WTC11 (cell line): ENCODE data around the gene FAS. TPM values are rescaled to one million over a fixed set of nuclear protein-coding genes. Genes with fewer than 3 reads are reported as not detected.

Experiments
- ATAC-seq: fragments of 200-7000 bp; cut with Tn5 transposase; 2 replicates; pipeline ENCODE4 v1.10.0; 2021; ENCODE audit warnings: mild to moderate bottlenecking, moderate library complexity
- CTCF ChIA-PET: fragments of 300-600 bp; sonication (Branson Sonifier 250); formaldehyde crosslinking; loops from one replicate; lab custom pipeline; 2021; ENCODE audit warnings: antibody characterized with exemption; lab: Charles Lee
- POLR2A ChIA-PET: fragments of 350-600 bp; sonication (Branson Sonifier 250); formaldehyde crosslinking; loops from one replicate; lab custom pipeline; 2021; ENCODE audit warnings: antibody characterized with exemption; lab: Charles Lee
- DNase-seq: peaks from one replicate; pipeline ENCODE4 v3.0.0; 2021; ENCODE audit warnings: low spot score
- H3K27ac Mint-ChIP-seq: 2 replicates; pipeline ENCODE4 v1.8.0; 2021; ENCODE audit warnings: mixed read lengths
- H3K27me3 Mint-ChIP-seq: 2 replicates; pipeline ENCODE4 v1.8.0; 2021; ENCODE audit warnings: low read depth, mild to moderate bottlenecking, moderate library complexity, mixed read lengths
- H3K36me3 Mint-ChIP-seq: 2 replicates; pipeline ENCODE4 v1.8.0; 2021; ENCODE audit warnings: mixed read lengths
- H3K4me1 Mint-ChIP-seq: 2 replicates; pipeline ENCODE4 v1.8.0; 2022; ENCODE audit warnings: mixed read lengths
- H3K4me3 Mint-ChIP-seq: 2 replicates; pipeline ENCODE4 v1.8.0; 2021; ENCODE audit warnings: mild to moderate bottlenecking, moderate library complexity, mixed read lengths
- H3K9me3 Mint-ChIP-seq: 2 replicates; pipeline ENCODE4 v1.8.0; 2021; ENCODE audit warnings: mixed read lengths
- ATF1 ChIP-seq: sonication (generic); formaldehyde crosslinking; IDR thresholded peaks from 2 replicates; pipeline ENCODE4 v1.8.1; 2023; ENCODE audit warnings: mild to moderate bottlenecking, moderate library complexity, missing genetic modification reagents
- ATF6 ChIP-seq: sonication (generic); formaldehyde crosslinking; IDR thresholded peaks from 2 replicates; pipeline ENCODE4 v1.8.1; 2023; ENCODE audit warnings: mild to moderate bottlenecking, missing genetic modification reagents
- ELF4 ChIP-seq: sonication (generic); formaldehyde crosslinking; IDR thresholded peaks from 2 replicates; pipeline ENCODE4 v1.8.1; 2022; ENCODE audit warnings: low read depth, mild to moderate bottlenecking, moderate library complexity, missing genetic modification reagents
- EMX1 ChIP-seq: fragments of 250-450 bp; sonication (Bioruptor Pico); IDR thresholded peaks from 2 replicates; pipeline ENCODE4 v1.8.0; 2021; ENCODE audit warnings: mild to moderate bottlenecking
- ESRRA ChIP-seq: sonication (generic); formaldehyde crosslinking; IDR thresholded peaks from 2 replicates; pipeline ENCODE4 v1.8.1; 2022; ENCODE audit warnings: mild to moderate bottlenecking, missing genetic modification reagents, borderline replicate concordance
- FOXP1 ChIP-seq: sonication (generic); formaldehyde crosslinking; IDR thresholded peaks from 2 replicates; pipeline ENCODE4 v1.8.0; 2022; ENCODE audit warnings: missing genetic modification reagents, mild to moderate bottlenecking, moderate library complexity, borderline replicate concordance
- NR2C2 ChIP-seq: sonication (generic); formaldehyde crosslinking; IDR thresholded peaks from 2 replicates; pipeline ENCODE4 v1.8.0; 2022; ENCODE audit warnings: mild to moderate bottlenecking, missing genetic modification reagents
- SMAD4 ChIP-seq: sonication (generic); formaldehyde crosslinking; IDR thresholded peaks from 2 replicates; pipeline ENCODE4 v1.8.0; 2022; ENCODE audit warnings: mild to moderate bottlenecking, missing genetic modification reagents
- SP1 ChIP-seq: sonication (generic); formaldehyde crosslinking; conservative IDR thresholded peaks from 2 replicates; pipeline ENCODE4 v1.8.1; 2022; ENCODE audit warnings: missing genetic modification reagents
- TEAD1 ChIP-seq: sonication (generic); formaldehyde crosslinking; IDR thresholded peaks from 2 replicates; pipeline ENCODE4 v1.8.0; 2022; ENCODE audit warnings: mild to moderate bottlenecking, missing genetic modification reagents
- ZMAT4 ChIP-seq: fragments of 250-450 bp; sonication (Bioruptor Pico); IDR thresholded peaks from 2 replicates; pipeline ENCODE4 v1.9.0; 2021; ENCODE audit warnings: mild to moderate bottlenecking
- ZNF121 ChIP-seq: sonication (generic); formaldehyde crosslinking; IDR thresholded peaks from 2 replicates; pipeline ENCODE4 v1.8.0; 2023; ENCODE audit warnings: missing genetic modification reagents
- ZNF232 ChIP-seq: sonication (generic); formaldehyde crosslinking; IDR thresholded peaks from 2 replicates; pipeline ENCODE4 v1.8.0; 2022; ENCODE audit warnings: mild to moderate bottlenecking, missing genetic modification reagents
- ZNF532 ChIP-seq: fragments of 250-450 bp; sonication (Bioruptor Pico); IDR thresholded peaks from 2 replicates; pipeline ENCODE4 v1.9.0; 2021; ENCODE audit warnings: mild to moderate bottlenecking, borderline replicate concordance
- total RNA-seq: library from RNA; stranded (reverse); gene quantifications from 3 replicates; pipeline ENCODE4 v1.2.3, GENCODE V29; 2021
- TF ChIP-seq, protein P1 (sequence below): sonication (generic); formaldehyde crosslinking; IDR thresholded peaks from 2 replicates; pipeline ENCODE4 v1.8.1; 2023; ENCODE audit warnings: mild to moderate bottlenecking, missing genetic modification reagents
- TF ChIP-seq, protein P2 (sequence below): fragments of 250-450 bp; sonication (Bioruptor Pico); IDR thresholded peaks from 2 replicates; pipeline ENCODE4 v2.1.2; 2022; ENCODE audit warnings: mild to moderate bottlenecking, moderate library complexity
- TF ChIP-seq, protein P3 (sequence below): sonication (generic); formaldehyde crosslinking; IDR thresholded peaks from 2 replicates; pipeline ENCODE4 v1.8.1; 2022; ENCODE audit warnings: low read depth, missing genetic modification reagents, borderline replicate concordance
- TF ChIP-seq, protein P4 (sequence below): fragments of 250-450 bp; sonication (Bioruptor Pico); IDR thresholded peaks from 2 replicates; pipeline ENCODE4 v1.9.0; 2021; ENCODE audit warnings: moderate library complexity, mild to moderate bottlenecking, inconsistent platforms, borderline replicate concordance
- TF ChIP-seq, protein P5 (sequence below): sonication (generic); formaldehyde crosslinking; IDR thresholded peaks from 2 replicates; pipeline ENCODE4 v1.8.1; 2023; ENCODE audit warnings: mild to moderate bottlenecking, missing genetic modification reagents, moderate library complexity

The FAS gene
- total RNA-seq, 1 experiment from 2014 or later: 4.1 TPM

DNA sequence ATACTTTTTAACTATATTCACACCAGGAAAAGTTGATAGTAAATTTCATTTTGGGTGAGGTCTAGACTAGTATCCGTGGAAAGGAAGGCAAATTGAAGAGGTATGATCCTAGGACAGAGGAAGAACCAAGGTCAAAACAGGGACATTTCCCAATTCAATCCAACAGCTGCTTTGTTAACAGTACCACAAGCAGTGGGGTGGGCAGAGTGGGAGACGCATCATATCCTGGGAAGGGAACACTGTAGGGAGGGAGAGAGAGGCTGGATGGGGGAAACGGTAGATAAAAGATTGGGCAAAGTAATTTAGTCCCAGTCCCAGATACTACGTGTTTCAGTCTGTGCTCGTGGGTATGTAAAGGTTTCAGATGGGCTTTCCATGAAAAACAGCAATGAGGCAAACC lies 9.2 kb upstream of the FAS start (continued):
- TF ChIP-seq ATF1 (CRISPR knock-in tag): no peak
- TF ChIP-seq ZNF232: no peak
- TF ChIP-seq ZNF121 (CRISPR knock-in tag): no peak
- TF ChIP-seq ELF4: no peak
- TF ChIP-seq, protein P1, sequence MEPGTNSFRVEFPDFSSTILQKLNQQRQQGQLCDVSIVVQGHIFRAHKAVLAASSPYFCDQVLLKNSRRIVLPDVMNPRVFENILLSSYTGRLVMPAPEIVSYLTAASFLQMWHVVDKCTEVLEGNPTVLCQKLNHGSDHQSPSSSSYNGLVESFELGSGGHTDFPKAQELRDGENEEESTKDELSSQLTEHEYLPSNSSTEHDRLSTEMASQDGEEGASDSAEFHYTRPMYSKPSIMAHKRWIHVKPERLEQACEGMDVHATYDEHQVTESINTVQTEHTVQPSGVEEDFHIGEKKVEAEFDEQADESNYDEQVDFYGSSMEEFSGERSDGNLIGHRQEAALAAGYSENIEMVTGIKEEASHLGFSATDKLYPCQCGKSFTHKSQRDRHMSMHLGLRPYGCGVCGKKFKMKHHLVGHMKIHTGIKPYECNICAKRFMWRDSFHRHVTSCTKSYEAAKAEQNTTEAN (CRISPR knock-in tag): no peak
- no peak for TF ChIP-seq SMAD4 (CRISPR knock-in tag)
- TF ChIP-seq TEAD1: no peak
- TF ChIP-seq ZMAT4 (CRISPR knock-in tag): no peak
- TF ChIP-seq, protein P2, sequence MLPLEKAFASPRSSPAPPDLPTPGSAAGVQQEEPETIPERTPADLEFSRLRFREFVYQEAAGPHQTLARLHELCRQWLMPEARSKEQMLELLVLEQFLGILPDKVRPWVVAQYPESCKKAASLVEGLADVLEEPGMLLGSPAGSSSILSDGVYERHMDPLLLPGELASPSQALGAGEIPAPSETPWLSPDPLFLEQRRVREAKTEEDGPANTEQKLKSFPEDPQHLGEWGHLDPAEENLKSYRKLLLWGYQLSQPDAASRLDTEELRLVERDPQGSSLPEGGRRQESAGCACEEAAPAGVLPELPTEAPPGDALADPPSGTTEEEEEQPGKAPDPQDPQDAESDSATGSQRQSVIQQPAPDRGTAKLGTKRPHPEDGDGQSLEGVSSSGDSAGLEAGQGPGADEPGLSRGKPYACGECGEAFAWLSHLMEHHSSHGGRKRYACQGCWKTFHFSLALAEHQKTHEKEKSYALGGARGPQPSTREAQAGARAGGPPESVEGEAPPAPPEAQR (CRISPR knock-in tag): no peak
- no peak for TF ChIP-seq SP1 (CRISPR knock-in tag)
- TF ChIP-seq ESRRA (CRISPR knock-in tag): no peak
- TF ChIP-seq, protein P3, sequence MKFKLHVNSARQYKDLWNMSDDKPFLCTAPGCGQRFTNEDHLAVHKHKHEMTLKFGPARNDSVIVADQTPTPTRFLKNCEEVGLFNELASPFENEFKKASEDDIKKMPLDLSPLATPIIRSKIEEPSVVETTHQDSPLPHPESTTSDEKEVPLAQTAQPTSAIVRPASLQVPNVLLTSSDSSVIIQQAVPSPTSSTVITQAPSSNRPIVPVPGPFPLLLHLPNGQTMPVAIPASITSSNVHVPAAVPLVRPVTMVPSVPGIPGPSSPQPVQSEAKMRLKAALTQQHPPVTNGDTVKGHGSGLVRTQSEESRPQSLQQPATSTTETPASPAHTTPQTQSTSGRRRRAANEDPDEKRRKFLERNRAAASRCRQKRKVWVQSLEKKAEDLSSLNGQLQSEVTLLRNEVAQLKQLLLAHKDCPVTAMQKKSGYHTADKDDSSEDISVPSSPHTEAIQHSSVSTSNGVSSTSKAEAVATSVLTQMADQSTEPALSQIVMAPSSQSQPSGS (CRISPR knock-in tag): no peak

DNA sequence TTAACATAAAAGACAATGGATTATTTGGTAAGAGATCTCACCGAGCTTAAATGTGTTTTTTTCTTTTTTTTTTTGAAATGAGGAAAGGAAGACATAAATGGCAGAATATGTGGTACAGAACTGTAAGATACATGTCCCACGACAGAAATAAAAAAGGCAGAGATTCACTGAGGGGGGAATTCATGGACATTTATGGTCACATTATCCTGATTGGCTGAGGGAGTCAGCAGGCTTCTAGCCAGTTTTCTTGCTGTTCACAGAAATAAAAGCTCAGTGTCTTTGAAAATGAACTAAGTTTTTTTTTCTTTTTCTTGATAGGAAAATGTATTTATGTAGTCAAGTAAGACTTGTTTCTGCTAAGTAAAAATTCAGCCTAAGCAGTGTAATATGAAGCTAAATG lies 8.2 kb upstream of the FAS start:
- ChIA-PET CTCF (interaction anchor here (1.5 to 1.9 kb wide), 3 partner anchors 48 to 254 kb away, joined by 3 to 6 read pairs (median 4); no protein-coding TSS in a partner anchor), POLR2A (no interaction called here)
- no peak for DNase-seq
- no peak for TF ChIP-seq FOXP1
- TF ChIP-seq EMX1 (CRISPR knock-in tag): no peak
- TF ChIP-seq NR2C2: no peak
- no peak for TF ChIP-seq ATF6 (CRISPR knock-in tag)
- Mint-ChIP-seq H3K4me3 (no peak overlapping the region), H3K36me3 (no peaks in the 10 kb centered on the region), H3K27ac (no peak overlapping the region), H3K4me1 (peaks cover 11% of the 10 kb centered on the region), H3K27me3 (no peaks in the 10 kb centered on the region), H3K9me3 (no peaks in the 10 kb centered on the region)
- ATAC-seq: no peak

DNA sequence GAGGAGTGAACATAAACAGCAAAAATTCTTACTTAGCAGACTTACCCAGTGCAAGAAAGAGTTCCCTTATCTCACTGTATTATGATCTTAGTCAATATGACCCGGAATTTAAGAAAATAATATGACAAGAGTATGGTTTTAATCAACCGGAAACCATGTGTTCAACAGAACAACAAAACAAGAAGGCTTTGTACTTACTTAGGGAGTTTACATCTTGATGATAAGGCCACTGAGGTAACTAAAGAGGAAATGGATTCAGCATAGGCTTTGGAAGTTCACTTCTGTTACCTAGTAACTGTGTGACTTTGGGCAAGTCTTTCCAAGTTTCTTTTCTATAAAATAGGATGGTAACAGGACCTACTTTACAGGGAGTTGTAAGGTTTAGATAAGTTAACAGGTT lies 7.4 kb upstream of the FAS start:
- Mint-ChIP-seq H3K36me3 (no peaks in the 10 kb centered on the region), H3K27ac (no peak overlapping the region), H3K4me1 (peaks cover 11% of the 10 kb centered on the region), H3K9me3 (no peaks in the 10 kb centered on the region), H3K27me3 (no peaks in the 10 kb centered on the region; the same call in 1 of the 2 replicates), H3K4me3 (no peak overlapping the region)
- ATAC-seq (no peak), DNase-seq (no peak)
- POLR2A ChIA-PET: no interaction called here
- TF ChIP-seq EMX1 (CRISPR knock-in tag): no peak
- CTCF ChIA-PET: interaction anchor here (1.9 kb wide), 1 partner anchor 49 kb away, joined by 6 read pairs; no protein-coding TSS in a partner anchor

DNA sequence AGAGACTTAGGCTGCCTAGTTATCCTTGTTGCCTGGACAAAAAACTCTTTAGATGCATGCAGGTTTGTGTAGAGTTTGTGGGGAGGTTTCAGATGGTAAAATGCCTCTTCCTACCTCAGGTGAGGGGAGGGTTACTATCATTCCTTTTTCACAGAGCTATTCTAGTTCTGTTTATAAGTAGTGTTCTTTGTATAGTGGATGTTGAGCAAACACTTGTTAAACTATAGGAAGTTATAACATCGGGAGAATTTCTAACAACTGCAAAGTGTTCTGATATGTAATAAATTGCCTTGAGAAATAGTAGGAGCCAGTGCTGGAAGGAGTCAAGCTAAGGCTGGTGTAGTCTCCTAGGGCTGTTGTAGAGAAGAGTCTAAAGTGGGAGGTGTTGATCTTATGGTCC lies 6.7 kb upstream of the FAS start:
- CTCF ChIA-PET: no interaction called here
- Mint-ChIP-seq H3K4me1 (peaks cover 11% of the 10 kb centered on the region), H3K9me3 (no peaks in the 10 kb centered on the region), H3K36me3 (no peaks in the 10 kb centered on the region), H3K27ac (no peak overlapping the region), H3K27me3 (peaks cover 2% of the 10 kb centered on the region), H3K4me3 (no peak overlapping the region)
- ATAC-seq (no peak), DNase-seq (no peak)
- POLR2A ChIA-PET: no interaction called here
- no peak for TF ChIP-seq ZNF532 (CRISPR knock-in tag)
- TF ChIP-seq, protein P4, sequence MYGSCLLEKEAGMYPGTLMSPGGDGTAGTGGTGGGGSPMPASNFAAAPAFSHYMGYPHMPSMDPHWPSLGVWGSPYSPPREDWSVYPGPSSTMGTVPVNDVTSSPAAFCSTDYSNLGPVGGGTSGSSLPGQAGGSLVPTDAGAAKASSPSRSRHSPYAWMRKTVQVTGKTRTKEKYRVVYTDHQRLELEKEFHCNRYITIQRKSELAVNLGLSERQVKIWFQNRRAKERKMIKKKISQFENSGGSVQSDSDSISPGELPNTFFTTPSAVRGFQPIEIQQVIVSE (CRISPR knock-in tag): no peak
- TF ChIP-seq, protein P5, sequence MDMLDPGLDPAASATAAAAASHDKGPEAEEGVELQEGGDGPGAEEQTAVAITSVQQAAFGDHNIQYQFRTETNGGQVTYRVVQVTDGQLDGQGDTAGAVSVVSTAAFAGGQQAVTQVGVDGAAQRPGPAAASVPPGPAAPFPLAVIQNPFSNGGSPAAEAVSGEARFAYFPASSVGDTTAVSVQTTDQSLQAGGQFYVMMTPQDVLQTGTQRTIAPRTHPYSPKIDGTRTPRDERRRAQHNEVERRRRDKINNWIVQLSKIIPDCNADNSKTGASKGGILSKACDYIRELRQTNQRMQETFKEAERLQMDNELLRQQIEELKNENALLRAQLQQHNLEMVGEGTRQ (CRISPR knock-in tag): no peak
